Neuron (in vitro differentiated cells): ENCODE data around the gene ARRB1.

ENCODE experiments used
- H2AFZ ChIP-seq: one replicate; pipeline ENCODE4 v1.6.1; 2013; ENCODE audit warnings: low read depth, mild to moderate bottlenecking, inconsistent platforms, low read length, moderate library complexity
- H3K27me3 ChIP-seq: one replicate; pipeline ENCODE4 v1.6.1; 2013; ENCODE audit warnings: low read length; ENCODE audit not compliant: insufficient read depth
- H3K36me3 ChIP-seq: one replicate; pipeline ENCODE4 v1.6.1; 2013; ENCODE audit warnings: low read length; ENCODE audit not compliant: insufficient read depth
- H3K4me1 ChIP-seq: one replicate; pipeline ENCODE4 v1.6.1; 2013; ENCODE audit warnings: low read length; ENCODE audit not compliant: insufficient read depth
- H3K4me3 ChIP-seq: 2 replicates; pipeline ENCODE4 v1.5.1; 2013; ENCODE audit warnings: mild to moderate bottlenecking, low read length, moderate library complexity
- H3K9me3 ChIP-seq: one replicate; pipeline ENCODE4 v1.6.1; 2013; ENCODE audit warnings: low read length

Gene ARRB1

DNA sequence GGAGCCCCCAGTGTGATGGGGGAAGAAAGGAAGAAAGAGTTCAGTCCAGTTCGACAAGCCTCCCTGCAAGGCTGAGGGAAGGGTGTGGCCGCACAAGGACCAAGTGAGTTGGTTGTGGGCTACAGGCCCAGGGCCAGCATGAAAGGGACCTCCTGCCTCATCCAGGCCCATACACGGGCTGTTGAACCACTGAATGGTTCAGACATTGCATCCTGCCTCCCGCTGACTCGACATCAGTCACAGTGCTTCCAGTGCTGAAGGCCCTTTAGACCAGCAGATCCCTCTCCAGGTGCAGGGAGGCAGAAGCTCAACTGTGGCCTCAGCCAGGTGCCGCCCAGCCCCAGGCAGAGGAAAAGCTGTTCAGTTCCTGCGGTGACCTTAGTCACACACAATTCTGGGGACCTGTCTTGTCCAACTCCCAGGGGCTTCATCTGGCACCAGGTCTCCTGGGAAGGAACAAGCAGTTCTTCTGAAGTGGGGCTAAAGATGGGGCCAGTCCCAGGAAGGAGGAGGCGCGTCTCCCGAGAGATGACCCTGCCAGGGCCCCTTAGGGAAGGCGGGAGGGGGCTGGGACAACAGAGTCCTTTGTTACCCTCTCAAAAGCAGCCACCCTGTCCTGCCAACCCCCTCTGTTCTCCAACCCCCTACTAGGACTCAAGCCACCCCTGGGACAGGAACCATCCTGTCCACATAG, 6.6 kb downstream of the ARRB1 start:
- peaks cover 18% of the 10 kb centered on the region for H3K4me1 ChIP-seq
- no peak overlapping the region for H2AFZ ChIP-seq
- H3K9me3 ChIP-seq, result no peaks in the 10 kb centered on the region
- no peaks in the 10 kb centered on the region for H3K36me3 ChIP-seq
- no peaks in the 10 kb centered on the region for H3K27me3 ChIP-seq
- no peak overlapping the region for H3K4me3 ChIP-seq

- no peak overlapping the region for H3K4me3 ChIP-seq
- H3K4me1 ChIP-seq, result peaks cover 13% of the 10 kb centered on the region
- H3K27me3 ChIP-seq, result no peaks in the 10 kb centered on the region
- no peaks in the 10 kb centered on the region for H3K9me3 ChIP-seq
- no peak overlapping the region for H2AFZ ChIP-seq
- no peaks in the 10 kb centered on the region for H3K36me3 ChIP-seq
Observed at GRCh38 chr11:75344186-75344585, 7.3 kb downstream of the ARRB1 start.

- Histone ChIP-seq H3K4me3 (no peak overlapping the region), H3K9me3 (no peaks in the 10 kb centered on the region), H3K27me3 (no peaks in the 10 kb centered on the region), H2AFZ (no peak overlapping the region), H3K36me3 (no peaks in the 10 kb centered on the region), H3K4me1 (peaks cover 13% of the 10 kb centered on the region)
Observed at GRCh38 chr11:75342966-75343870, 8.2 kb downstream of the ARRB1 start.

- Histone ChIP-seq H2AFZ (no peak overlapping the region), H3K4me1 (peaks cover 13% of the 10 kb centered on the region), H3K27me3 (no peaks in the 10 kb centered on the region), H3K9me3 (no peaks in the 10 kb centered on the region), H3K4me3 (no peak overlapping the region), H3K36me3 (no peaks in the 10 kb centered on the region)
Observed at GRCh38 chr11:75342231-75342918, 9.1 kb downstream of the ARRB1 start.

DNA sequence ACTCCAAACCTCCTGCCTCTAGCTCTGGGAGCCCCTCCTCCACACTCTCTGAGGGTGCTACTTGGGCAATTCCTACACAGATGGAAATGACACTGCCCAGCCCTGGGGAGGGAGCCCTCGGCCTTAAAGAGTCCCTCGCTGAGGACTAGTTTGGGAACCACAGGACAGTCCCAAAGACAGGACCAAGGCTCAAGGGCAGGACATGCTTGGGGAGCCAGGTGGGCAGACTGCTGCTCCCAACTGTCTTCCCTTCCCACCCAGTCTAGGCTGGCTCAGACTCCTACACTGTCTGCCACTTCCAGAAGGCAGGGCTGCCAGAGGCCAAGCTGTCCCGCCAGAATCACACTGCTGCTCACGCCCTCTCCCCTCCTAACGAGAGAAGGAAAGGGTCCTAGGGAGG, 9.8 kb downstream of the ARRB1 start:
- Histone ChIP-seq H3K36me3 (no peaks in the 10 kb centered on the region), H3K4me3 (no peak overlapping the region), H3K27me3 (no peaks in the 10 kb centered on the region), H3K4me1 (peaks cover 13% of the 10 kb centered on the region), H2AFZ (no peak overlapping the region), H3K9me3 (no peaks in the 10 kb centered on the region)

DNA sequence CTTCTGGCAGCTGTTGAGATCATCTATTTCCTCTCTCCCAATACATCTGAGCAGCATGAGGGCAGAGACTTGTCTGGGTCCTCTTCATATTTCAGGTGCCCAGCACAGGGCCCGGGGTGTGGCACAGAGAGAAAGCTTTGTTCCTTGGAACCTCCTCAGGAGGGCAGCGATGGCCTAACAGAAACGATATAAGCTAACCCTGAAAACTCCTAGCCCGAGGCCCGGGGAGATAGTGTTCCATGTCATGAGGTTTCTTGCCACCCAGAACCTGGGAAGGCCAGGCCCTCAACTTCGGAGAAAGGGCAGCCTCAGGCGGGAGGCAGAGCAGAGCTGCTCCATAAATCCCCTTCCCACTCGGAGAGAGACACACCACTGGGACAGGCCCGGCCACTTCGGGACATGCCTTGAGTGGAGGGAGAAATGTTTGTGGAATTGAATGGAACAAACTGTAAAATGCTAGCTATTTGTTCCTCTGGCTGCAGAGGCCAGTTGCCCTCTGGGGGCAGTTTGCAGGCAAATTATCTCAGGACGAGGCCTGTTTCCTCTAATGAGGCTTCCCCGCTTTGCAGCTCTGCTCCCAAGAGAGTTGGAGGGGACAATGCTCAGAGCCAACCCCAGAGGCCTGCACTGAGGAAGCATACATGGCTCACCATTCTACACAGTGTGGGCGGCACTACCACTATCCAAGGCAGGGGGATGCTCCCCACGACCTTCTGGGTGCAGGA, 11.6 kb downstream of the ARRB1 start:
- no peaks in the 10 kb centered on the region for H3K27me3 ChIP-seq
- no peak overlapping the region for H2AFZ ChIP-seq
- H3K4me1 ChIP-seq, result peaks cover 13% of the 10 kb centered on the region
- no peaks in the 10 kb centered on the region for H3K36me3 ChIP-seq
- H3K4me3 ChIP-seq, result no peak overlapping the region
- H3K9me3 ChIP-seq, result no peaks in the 10 kb centered on the region

- Histone ChIP-seq H3K9me3 (no peaks in the 10 kb centered on the region), H3K4me3 (no peak overlapping the region), H3K27me3 (no peaks in the 10 kb centered on the region), H3K36me3 (no peaks in the 10 kb centered on the region), H2AFZ (no peak overlapping the region), H3K4me1 (peaks cover 13% of the 10 kb centered on the region)
Observed at GRCh38 chr11:75338516-75339208, 12.8 kb downstream of the ARRB1 start.

DNA sequence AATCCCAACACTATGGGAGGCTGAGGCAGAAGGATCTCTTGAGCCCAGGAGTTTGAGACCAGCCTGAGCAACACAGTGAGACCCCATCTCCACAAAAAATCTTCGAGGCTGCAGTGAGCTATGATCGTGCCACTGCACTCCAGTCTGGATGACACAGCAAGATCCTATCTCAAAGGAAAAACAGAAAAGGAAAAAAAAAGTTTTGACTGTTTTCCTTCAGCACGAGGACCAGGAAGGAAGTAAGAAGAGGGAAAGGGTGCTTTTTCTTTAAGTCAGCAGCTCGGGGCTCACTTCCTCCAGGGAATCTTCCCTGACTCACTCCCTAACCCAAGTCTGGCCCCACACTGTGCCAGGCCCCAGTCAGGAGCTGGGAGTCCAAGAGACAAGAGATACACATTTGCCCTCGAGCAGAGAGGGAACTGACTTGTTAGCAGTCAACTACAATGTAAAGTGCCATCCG, 14.2 kb downstream of the ARRB1 start:
- Histone ChIP-seq H3K27me3 (no peaks in the 10 kb centered on the region), H3K4me1 (peaks cover 13% of the 10 kb centered on the region), H3K9me3 (no peaks in the 10 kb centered on the region), H3K36me3 (no peaks in the 10 kb centered on the region), H2AFZ (no peak overlapping the region), H3K4me3 (no peak overlapping the region)

DNA sequence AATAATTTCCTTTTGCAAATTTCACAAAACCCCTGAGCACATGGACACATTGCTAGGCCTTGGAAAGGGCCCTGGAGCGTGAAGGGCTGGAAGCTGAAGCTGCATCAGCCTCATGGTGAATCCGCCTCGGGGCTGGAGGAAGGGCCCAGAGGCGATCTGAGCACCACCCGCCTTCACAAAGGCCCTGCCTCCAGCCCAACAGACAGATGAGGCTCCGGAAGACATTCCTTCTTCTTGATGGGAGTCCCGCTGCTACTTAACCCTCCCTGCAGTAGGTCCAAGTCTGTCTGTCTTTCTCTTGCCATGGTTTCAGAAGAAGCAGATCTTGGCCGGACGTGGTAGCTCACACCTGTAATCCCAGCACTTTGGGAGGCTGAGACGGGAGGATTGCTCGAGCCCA, 16.5 kb downstream of the ARRB1 start:
- Histone ChIP-seq H3K4me3 (no peak overlapping the region), H3K36me3 (no peaks in the 10 kb centered on the region), H3K27me3 (no peaks in the 10 kb centered on the region), H3K4me1 (peaks cover 8% of the 10 kb centered on the region), H3K9me3 (no peaks in the 10 kb centered on the region), H2AFZ (no peak overlapping the region)

- Histone ChIP-seq H3K4me1 (peaks cover 8% of the 10 kb centered on the region), H3K36me3 (no peaks in the 10 kb centered on the region), H2AFZ (no peak overlapping the region), H3K9me3 (no peaks in the 10 kb centered on the region), H3K4me3 (no peak overlapping the region), H3K27me3 (no peaks in the 10 kb centered on the region)
Observed at GRCh38 chr11:75334402-75334891, 17.0 kb downstream of the ARRB1 start.

GRCh38 chr11:75333807-75334140, 17.7 kb downstream of the ARRB1 start:
- Histone ChIP-seq H3K4me1 (peaks cover 8% of the 10 kb centered on the region), H3K9me3 (no peaks in the 10 kb centered on the region), H3K27me3 (no peaks in the 10 kb centered on the region)

More at GRCh38 chr11:75333807-75334140, 17.7 kb downstream of the ARRB1 start:
- Histone ChIP-seq H2AFZ (no peak overlapping the region), H3K4me3 (no peak overlapping the region), H3K36me3 (no peaks in the 10 kb centered on the region)
